ENCODE results near the gene IGLL1.
"Not testable (repeated sequence)": the region's sequence is repeated elsewhere in the genome, so short reads cannot be mapped to it uniquely, and the experiment has no call there.

- not testable (repeated sequence) for TF ChIP-seq CTCF (conservative IDR thresholded peaks at IDR 0.05; ENCODE audit: low read depth in 2 of 2); POLR2AphosphoS5 (IDR thresholded peaks at IDR 0.05; ENCODE audit: low read depth); ZNF114 (CRISPR knock-in tag; IDR thresholded peaks at IDR 0.05); EZH2 (IDR thresholded peaks at IDR 0.05; ENCODE audit: low read depth, unreplicated experiment); STAT1 (IDR thresholded peaks at IDR 0.05; ENCODE audit: unreplicated experiment); REST (IDR thresholded peaks at IDR 0.05; ENCODE audit: unreplicated experiment); CREB1 (CRISPR knock-in tag; IDR thresholded peaks at IDR 0.05; ENCODE audit: low read depth); ZNF331 (CRISPR knock-in tag; IDR thresholded peaks at IDR 0.05; ENCODE audit: low read depth); EZH2phosphoT487 (IDR thresholded peaks at IDR 0.05; ENCODE audit: unreplicated experiment); JUNB (IDR thresholded peaks at IDR 0.05; ENCODE audit: unreplicated experiment)
Observed at GRCh38 chr22:23540837-23541236, 39.3 kb downstream of the IGLL1 start.

Data from GM23338 (cell line).